ENCODE results near the gene VAT1L. TPM values are rescaled to one million over a fixed set of nuclear protein-coding genes. Genes with fewer than 3 reads are reported as not detected.

The VAT1L gene
- total and polyA plus RNA-seq, 10 of the 15 experiments (the other 5 are each of a cell fraction or from before 2014, with no cell fraction given): 0.06 to 0.18 (median 0.10) TPM; not detected in 5

DNA sequence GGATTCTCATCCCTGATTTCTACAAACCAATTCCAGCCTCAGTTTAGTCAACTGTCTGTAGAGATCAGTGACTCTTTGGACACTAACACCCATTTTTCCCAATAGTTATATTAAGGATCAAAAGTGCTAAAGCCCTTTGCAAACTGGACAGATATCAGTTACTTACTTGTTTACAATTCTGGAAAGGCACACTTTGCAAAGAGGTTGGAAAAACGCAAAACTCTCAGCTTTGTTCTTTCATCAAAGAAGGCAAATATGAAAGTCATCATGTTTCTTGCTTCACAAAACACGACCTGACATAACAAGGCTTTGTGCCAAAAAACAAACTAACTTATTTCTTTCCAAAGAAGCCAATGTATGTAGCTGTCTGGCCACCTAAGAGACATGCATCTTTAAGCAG is 26.1 kb upstream of the VAT1L start:
- no TSS peak for BruUV-seq (replicated peaks)
- intact Hi-C loops (cut with micrococcal nuclease; ENCODE audit: unreplicated experiment): no loop called here
- Histone ChIP-seq H3K27me3 (replicated peaks in 1 of 2; ENCODE audit: control insufficient read depth in 2 of 2, insufficient read depth in 2 of 2, low read length in 1 of 2) (no peaks in the 10 kb centered on the region; a peak in 1 of 4 replicates), H3K9me3 (replicated peaks; ENCODE audit: control insufficient read depth, insufficient read depth, low read length) (no peaks in the 10 kb centered on the region), H3K27ac (ENCODE audit: control insufficient read depth, insufficient read depth) (no peak overlapping the region), H3K79me2 (ENCODE audit: control insufficient read depth, insufficient read depth, low read length) (no peaks in the 10 kb centered on the region), H2AFZ (ENCODE audit: control insufficient read depth, low read depth, low read length) (no peak overlapping the region), H3K4me2 (ENCODE audit: control insufficient read depth, insufficient read depth) (no peak overlapping the region), H3K4me3 (no peak overlapping the region), H3K9ac (ENCODE audit: control insufficient read depth, insufficient read depth, low read length) (no peak overlapping the region), H3K36me3 (ENCODE audit: control insufficient read depth in 2 of 2, insufficient read depth in 2 of 2, low read length in 1 of 2) (no peaks in the 10 kb centered on the region), H4K20me1 (ENCODE audit: control insufficient read depth, insufficient read depth) (no peaks in the 10 kb centered on the region), H3K4me1 (ENCODE audit: control insufficient read depth, insufficient read depth, low read length) (no peaks in the 10 kb centered on the region)
- ChIA-PET SMC1A (ENCODE audit: uncharacterized antibody, unreplicated experiment) (no interaction called here), CTCF (no interaction called here), POLR2A (no interaction called here), RAD21 (ENCODE audit: unreplicated experiment) (no interaction called here)
- TF ChIP-seq, protein P1, sequence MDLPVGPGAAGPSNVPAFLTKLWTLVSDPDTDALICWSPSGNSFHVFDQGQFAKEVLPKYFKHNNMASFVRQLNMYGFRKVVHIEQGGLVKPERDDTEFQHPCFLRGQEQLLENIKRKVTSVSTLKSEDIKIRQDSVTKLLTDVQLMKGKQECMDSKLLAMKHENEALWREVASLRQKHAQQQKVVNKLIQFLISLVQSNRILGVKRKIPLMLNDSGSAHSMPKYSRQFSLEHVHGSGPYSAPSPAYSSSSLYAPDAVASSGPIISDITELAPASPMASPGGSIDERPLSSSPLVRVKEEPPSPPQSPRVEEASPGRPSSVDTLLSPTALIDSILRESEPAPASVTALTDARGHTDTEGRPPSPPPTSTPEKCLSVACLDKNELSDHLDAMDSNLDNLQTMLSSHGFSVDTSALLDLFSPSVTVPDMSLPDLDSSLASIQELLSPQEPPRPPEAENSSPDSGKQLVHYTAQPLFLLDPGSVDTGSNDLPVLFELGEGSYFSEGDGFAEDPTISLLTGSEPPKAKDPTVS (IDR thresholded peaks at IDR 0.05; ENCODE audit: low read depth, low read length): no peak
- no peak for TF ChIP-seq BHLHE40 (IDR thresholded peaks at IDR 0.05; ENCODE audit: borderline replicate concordance in 1 of 2, low read depth in 2 of 2, low read length in 1 of 2)
- TF ChIP-seq, protein P2, sequence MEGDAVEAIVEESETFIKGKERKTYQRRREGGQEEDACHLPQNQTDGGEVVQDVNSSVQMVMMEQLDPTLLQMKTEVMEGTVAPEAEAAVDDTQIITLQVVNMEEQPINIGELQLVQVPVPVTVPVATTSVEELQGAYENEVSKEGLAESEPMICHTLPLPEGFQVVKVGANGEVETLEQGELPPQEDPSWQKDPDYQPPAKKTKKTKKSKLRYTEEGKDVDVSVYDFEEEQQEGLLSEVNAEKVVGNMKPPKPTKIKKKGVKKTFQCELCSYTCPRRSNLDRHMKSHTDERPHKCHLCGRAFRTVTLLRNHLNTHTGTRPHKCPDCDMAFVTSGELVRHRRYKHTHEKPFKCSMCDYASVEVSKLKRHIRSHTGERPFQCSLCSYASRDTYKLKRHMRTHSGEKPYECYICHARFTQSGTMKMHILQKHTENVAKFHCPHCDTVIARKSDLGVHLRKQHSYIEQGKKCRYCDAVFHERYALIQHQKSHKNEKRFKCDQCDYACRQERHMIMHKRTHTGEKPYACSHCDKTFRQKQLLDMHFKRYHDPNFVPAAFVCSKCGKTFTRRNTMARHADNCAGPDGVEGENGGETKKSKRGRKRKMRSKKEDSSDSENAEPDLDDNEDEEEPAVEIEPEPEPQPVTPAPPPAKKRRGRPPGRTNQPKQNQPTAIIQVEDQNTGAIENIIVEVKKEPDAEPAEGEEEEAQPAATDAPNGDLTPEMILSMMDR (IDR thresholded peaks at IDR 0.05 in 2 of 3, conservative IDR thresholded peaks at IDR 0.05 in 1 of 3; ENCODE audit: control insufficient read depth in 2 of 3, extremely low read depth in 1 of 3, insufficient read depth in 1 of 3, low read depth in 3 of 3, low read length in 3 of 3): no peak
- TF ChIP-seq, protein P3, sequence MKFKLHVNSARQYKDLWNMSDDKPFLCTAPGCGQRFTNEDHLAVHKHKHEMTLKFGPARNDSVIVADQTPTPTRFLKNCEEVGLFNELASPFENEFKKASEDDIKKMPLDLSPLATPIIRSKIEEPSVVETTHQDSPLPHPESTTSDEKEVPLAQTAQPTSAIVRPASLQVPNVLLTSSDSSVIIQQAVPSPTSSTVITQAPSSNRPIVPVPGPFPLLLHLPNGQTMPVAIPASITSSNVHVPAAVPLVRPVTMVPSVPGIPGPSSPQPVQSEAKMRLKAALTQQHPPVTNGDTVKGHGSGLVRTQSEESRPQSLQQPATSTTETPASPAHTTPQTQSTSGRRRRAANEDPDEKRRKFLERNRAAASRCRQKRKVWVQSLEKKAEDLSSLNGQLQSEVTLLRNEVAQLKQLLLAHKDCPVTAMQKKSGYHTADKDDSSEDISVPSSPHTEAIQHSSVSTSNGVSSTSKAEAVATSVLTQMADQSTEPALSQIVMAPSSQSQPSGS (IDR thresholded peaks at IDR 0.05; ENCODE audit: low read length): no peak
- no peak for TF ChIP-seq SREBF2 (IDR thresholded peaks at IDR 0.05; ENCODE audit: low read length)
- no peak for TF ChIP-seq ZZZ3 (IDR thresholded peaks at IDR 0.05; ENCODE audit: control insufficient read depth, insufficient read length, low read depth)
- TF ChIP-seq TARDBP (IDR thresholded peaks at IDR 0.05; ENCODE audit: borderline replicate concordance): no peak
- TF ChIP-seq NFYA (IDR thresholded peaks at IDR 0.05; ENCODE audit: borderline replicate concordance, low read depth, low read length): no peak
- no peak for TF ChIP-seq MXI1 (IDR thresholded peaks at IDR 0.05; ENCODE audit: low read depth, low read length)
- no peak for TF ChIP-seq MTA3 (IDR thresholded peaks at IDR 0.05; ENCODE audit: borderline replicate concordance, low read length)
- TF ChIP-seq, protein P4, sequence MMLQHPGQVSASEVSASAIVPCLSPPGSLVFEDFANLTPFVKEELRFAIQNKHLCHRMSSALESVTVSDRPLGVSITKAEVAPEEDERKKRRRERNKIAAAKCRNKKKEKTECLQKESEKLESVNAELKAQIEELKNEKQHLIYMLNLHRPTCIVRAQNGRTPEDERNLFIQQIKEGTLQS (IDR thresholded peaks at IDR 0.05; ENCODE audit: borderline replicate concordance, extremely low read depth, low read depth, low read length): no peak
- TF ChIP-seq, protein P5, sequence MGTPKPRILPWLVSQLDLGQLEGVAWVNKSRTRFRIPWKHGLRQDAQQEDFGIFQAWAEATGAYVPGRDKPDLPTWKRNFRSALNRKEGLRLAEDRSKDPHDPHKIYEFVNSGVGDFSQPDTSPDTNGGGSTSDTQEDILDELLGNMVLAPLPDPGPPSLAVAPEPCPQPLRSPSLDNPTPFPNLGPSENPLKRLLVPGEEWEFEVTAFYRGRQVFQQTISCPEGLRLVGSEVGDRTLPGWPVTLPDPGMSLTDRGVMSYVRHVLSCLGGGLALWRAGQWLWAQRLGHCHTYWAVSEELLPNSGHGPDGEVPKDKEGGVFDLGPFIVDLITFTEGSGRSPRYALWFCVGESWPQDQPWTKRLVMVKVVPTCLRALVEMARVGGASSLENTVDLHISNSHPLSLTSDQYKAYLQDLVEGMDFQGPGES (IDR thresholded peaks at IDR 0.05): no peak
- DNase-seq (ENCODE audit: low read depth, low spot score): no peak
- in situ Hi-C loops (cut with MboI): no loop called here
- WGBS (ENCODE audit: insufficient coverage, insufficient replicate concordance, low lambda C conversion rate, missing lambda C conversion rate): 0% methylated on average over 2 of the region's 2 CpGs
- no peak for FAIRE-seq
- no peak for ATAC-seq
